H9 (cell line): ENCODE results near the gene CEMIP. TPM values are rescaled to one million over a fixed set of nuclear protein-coding genes. Genes with fewer than 3 reads are reported as not detected.

Experiments
- DNase-seq: peaks from one replicate; pipeline ENCODE4 v3.0.0-alpha.2; 2017
- H2AFZ ChIP-seq: one replicate; pipeline ENCODE4 v1.6.1; 2013; ENCODE audit warnings: mild to moderate bottlenecking, low read length, control low read depth, moderate library complexity
- H2AK5ac ChIP-seq: 2 replicates; pipeline ENCODE4 v1.6.1; 2013; ENCODE audit warnings: low read length, control low read depth, mixed read lengths; ENCODE audit not compliant: insufficient read length
- H2BK120ac ChIP-seq: one replicate; pipeline ENCODE4 v1.6.1; 2013; ENCODE audit warnings: low read depth, mild to moderate bottlenecking, low read length, control low read depth, inconsistent platforms; ENCODE audit not compliant: poor library complexity, severe bottlenecking
- H2BK12ac ChIP-seq: 2 replicates; pipeline ENCODE4 v1.6.1; 2013; ENCODE audit warnings: low read length, control low read depth, mixed read lengths, low read depth; ENCODE audit not compliant: insufficient read length
- H2BK15ac ChIP-seq: 2 replicates; pipeline ENCODE4 v1.6.1; 2013; ENCODE audit warnings: low read depth, low read length, control low read depth
- H2BK20ac ChIP-seq: one replicate; pipeline ENCODE4 v1.6.1; 2013; ENCODE audit warnings: low read depth, mild to moderate bottlenecking, low read length, control low read depth, inconsistent platforms; ENCODE audit not compliant: poor library complexity, severe bottlenecking
- H2BK5ac ChIP-seq: 2 replicates; pipeline ENCODE4 v1.6.1; 2013; ENCODE audit warnings: low read length, control low read depth, mixed read lengths; ENCODE audit not compliant: insufficient read length
- H3K14ac ChIP-seq: 2 replicates; pipeline ENCODE4 v1.6.1; 2013; ENCODE audit warnings: low read length, control low read depth; ENCODE audit not compliant: insufficient read depth
- H3K18ac ChIP-seq: 2 replicates; pipeline ENCODE4 v1.6.1; 2013; ENCODE audit warnings: low read depth, mild to moderate bottlenecking, mixed read lengths, low read length, control low read depth; ENCODE audit not compliant: insufficient read length
- H3K23ac ChIP-seq: 2 replicates; pipeline ENCODE4 v1.6.1; 2013; ENCODE audit warnings: low read length, control low read depth, mixed read lengths, low read depth; ENCODE audit not compliant: insufficient read length
- H3K23me2 ChIP-seq: 2 replicates; pipeline ENCODE4 v1.6.1; 2013; ENCODE audit warnings: low read depth, mild to moderate bottlenecking, mixed read lengths, low read length, control low read depth; ENCODE audit not compliant: insufficient read length, poor library complexity, severe bottlenecking
- H3K27ac ChIP-seq: 2 replicates; pipeline ENCODE4 v1.5.1; 2013; ENCODE audit warnings: low read length, control low read depth, mixed read lengths, low read depth; ENCODE audit not compliant: insufficient read length
- H3K27me3 ChIP-seq: 2 replicates; pipeline ENCODE4 v1.6.1; 2013; ENCODE audit warnings: low read length, control low read depth, inconsistent platforms; ENCODE audit not compliant: insufficient read depth
- H3K4ac ChIP-seq: 2 replicates; pipeline ENCODE4 v1.6.1; 2013; ENCODE audit warnings: low read depth, mild to moderate bottlenecking, control low read depth, inconsistent platforms, low read length, moderate library complexity
- H3K4me1 ChIP-seq: 2 replicates; pipeline ENCODE4 v1.6.1; 2013; ENCODE audit warnings: low read length, control low read depth, inconsistent platforms; ENCODE audit not compliant: insufficient read depth
- H3K4me2 ChIP-seq: 2 replicates; pipeline ENCODE4 v1.6.1; 2013; ENCODE audit warnings: low read length, control low read depth, mixed read lengths; ENCODE audit not compliant: insufficient read length, insufficient read depth
- H3K56ac ChIP-seq: 2 replicates; pipeline ENCODE4 v1.6.1; 2013; ENCODE audit warnings: low read depth, mild to moderate bottlenecking, mixed read lengths, low read length, control low read depth; ENCODE audit not compliant: insufficient read length
- H3K79me1 ChIP-seq: 2 replicates; pipeline ENCODE4 v1.6.1; 2013; ENCODE audit warnings: low read depth, mild to moderate bottlenecking, moderate library complexity, low read length, control low read depth, inconsistent platforms; ENCODE audit not compliant: insufficient read depth, poor library complexity, severe bottlenecking
- H3K79me2 ChIP-seq: 2 replicates; pipeline ENCODE4 v1.6.1; 2013; ENCODE audit warnings: low read length, control low read depth, inconsistent platforms; ENCODE audit not compliant: insufficient read depth
- H3K9ac ChIP-seq: 2 replicates; pipeline ENCODE4 v1.6.1; 2013; ENCODE audit warnings: low read length, control low read depth, mixed read lengths; ENCODE audit not compliant: insufficient read length; ENCODE audit errors: extremely low read depth
- H3K9me3 ChIP-seq: one replicate; pipeline ENCODE4 v1.6.1; 2013; ENCODE audit warnings: low read depth, low read length, inconsistent platforms; ENCODE audit not compliant: control insufficient read depth
- H3T11ph ChIP-seq: one replicate; pipeline ENCODE4 v1.6.1; 2013; ENCODE audit warnings: mild to moderate bottlenecking, low read length, control low read depth, inconsistent platforms
- H4K20me1 ChIP-seq: one replicate; pipeline ENCODE4 v1.6.1; 2013; ENCODE audit not compliant: control insufficient read depth, insufficient read length, insufficient read depth
- H4K5ac ChIP-seq: 2 replicates; pipeline ENCODE4 v1.6.1; 2013; ENCODE audit warnings: low read depth, mild to moderate bottlenecking, mixed read lengths, low read length, control low read depth; ENCODE audit not compliant: insufficient read length
- H4K8ac ChIP-seq: replicated peaks from 2 replicates; pipeline ENCODE4 v1.6.1; 2013; ENCODE audit warnings: low read length, control low read depth, mixed read lengths, low read depth; ENCODE audit not compliant: insufficient read length
- H4K91ac ChIP-seq: 2 replicates; pipeline ENCODE4 v1.6.1; 2013; ENCODE audit warnings: low read depth, mild to moderate bottlenecking, moderate library complexity, mixed read lengths, low read length, control low read depth; ENCODE audit not compliant: insufficient read length
- H3K27ac Mint-ChIP-seq, 3 experiments: 2 replicates in 2 of 3; 3 replicates in 1 of 3; pipeline ENCODE4 v1.8.0; 2020 to 2021; ENCODE audit warnings: mixed read lengths in 3 of 3, mild to moderate bottlenecking in 1 of 3, moderate library complexity in 1 of 3
- H3K27me3 Mint-ChIP-seq: 2 replicates; pipeline ENCODE4 v1.8.0; 2021; ENCODE audit warnings: low read depth, mild to moderate bottlenecking, moderate library complexity, mixed read lengths
- H3K36me3 Mint-ChIP-seq, 3 experiments: 2 replicates in 2 of 3; 3 replicates in 1 of 3; pipeline ENCODE4 v1.8.0; 2020 to 2021; ENCODE audit warnings: low read depth in 3 of 3, mixed read lengths in 3 of 3; ENCODE audit not compliant: insufficient read depth in 1 of 3
- H3K4me1 Mint-ChIP-seq, 2 experiments: 2 replicates each; pipeline ENCODE4 v1.8.0; 2020; ENCODE audit warnings: mixed read lengths in 2 of 2
- H3K4me3 Mint-ChIP-seq, 2 experiments: 2 replicates in 1 of 2; 3 replicates in 1 of 2; pipeline ENCODE4 v1.8.0; 2020 to 2021; ENCODE audit warnings: mild to moderate bottlenecking in 2 of 2, mixed read lengths in 2 of 2, moderate library complexity in 1 of 2
- H3K9me3 Mint-ChIP-seq, 2 experiments: 2 replicates in 1 of 2; 3 replicates in 1 of 2; pipeline ENCODE4 v1.8.0; 2020; ENCODE audit warnings: mild to moderate bottlenecking in 2 of 2, mixed read lengths in 2 of 2, moderate library complexity in 1 of 2
- WGBS: extraction: QIAGEN DNeasy Blood & Tissue Kit; methylation state at CpG from one replicate; pipeline ENCODE4 v1.1.7; 2013; ENCODE audit warnings: missing lambda C conversion rate, low lambda C conversion rate, mixed read lengths; ENCODE audit not compliant: insufficient read length; ENCODE audit errors: extremely low coverage; 5-methylcytosine and 5-hydroxymethylcytosine counted together
- total RNA-seq: library from RNA; stranded (reverse); gene quantifications from 2 replicates; pipeline ENCODE4 v1.2.1, GENCODE V29; 2021
- TF ChIP-seq, protein P1 (sequence below): fragments of 200-600 bp; sonication (generic); conservative IDR thresholded peaks from 3 replicates; pipeline ENCODE4 v1.8.0; 2021; ENCODE audit warnings: antibody characterized with exemption, mild to moderate bottlenecking

CEMIP gene
- total RNA-seq, 1 experiment from 2014 or later: 0.09 TPM

DNA sequence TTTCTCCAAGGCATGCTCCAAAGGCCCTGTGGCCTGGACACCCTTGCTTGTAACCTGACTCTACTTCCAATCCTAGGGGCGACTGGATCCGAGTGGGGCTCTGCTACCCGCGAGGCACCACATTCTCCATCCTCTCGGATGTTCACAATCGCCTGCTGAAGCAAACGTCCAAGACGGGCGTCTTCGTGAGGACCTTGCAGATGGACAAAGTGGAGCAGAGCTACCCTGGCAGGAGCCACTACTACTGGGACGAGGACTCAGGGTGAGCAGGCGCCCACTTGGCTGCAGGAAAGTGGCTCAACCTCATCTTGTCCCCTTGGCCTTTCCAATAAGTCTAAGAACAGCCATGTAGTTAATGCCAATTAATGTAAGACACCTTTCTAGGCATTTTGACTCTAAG is 158.5 kb downstream of the CEMIP start:
- Histone ChIP-seq H2AK5ac (no peak overlapping the region), H2BK5ac (no peak overlapping the region), H3K23ac (no peak overlapping the region), H3K27ac (no peak overlapping the region), H3T11ph (no peak overlapping the region), H4K91ac (no peak overlapping the region), H3K14ac (no peak overlapping the region), H4K5ac (no peak overlapping the region), H4K20me1 (no peaks in the 10 kb centered on the region), H3K9ac (no peak overlapping the region), H3K79me1 (no peaks in the 10 kb centered on the region), H3K79me2 (no peaks in the 10 kb centered on the region), H2BK12ac (no peak overlapping the region), H3K18ac (no peak overlapping the region), H3K23me2 (no peaks in the 10 kb centered on the region), H2BK120ac (no peak overlapping the region), H3K27me3 (no peaks in the 10 kb centered on the region), H3K56ac (no peak overlapping the region), H3K4me1 (no peaks in the 10 kb centered on the region; the same call in 1 of the 2 replicates), H3K9me3 (no peaks in the 10 kb centered on the region), H2AFZ (no peak overlapping the region), H3K4me2 (no peak overlapping the region), H3K4ac (no peak overlapping the region), H2BK15ac (no peak overlapping the region), H4K8ac (no peak overlapping the region), H2BK20ac (no peak overlapping the region)
- no peaks in the 10 kb centered on the region for H3K9me3 Mint-ChIP-seq
- no peaks in the 10 kb centered on the region for H3K27me3 Mint-ChIP-seq
- peaks cover 6 to 7% of the 10 kb centered on the region in 2 experiments for H3K4me1 Mint-ChIP-seq
- no peak overlapping the region for H3K4me3 Mint-ChIP-seq
- 0 out of 7 replicates have a peak overlapping the region, but pooled peaks of 1 of the 3 experiments have one; percentile 13 for H3K27ac Mint-ChIP-seq
- H3K36me3 Mint-ChIP-seq: peaks cover 1 to 11% (median 6%) of the 10 kb centered on the region in 3 experiments; a peak in 4 of 7 replicates
- DNase-seq: no peak
- no CpG with 5 or more reads among the region's 12 CpGs for WGBS
- TF ChIP-seq, protein P1, sequence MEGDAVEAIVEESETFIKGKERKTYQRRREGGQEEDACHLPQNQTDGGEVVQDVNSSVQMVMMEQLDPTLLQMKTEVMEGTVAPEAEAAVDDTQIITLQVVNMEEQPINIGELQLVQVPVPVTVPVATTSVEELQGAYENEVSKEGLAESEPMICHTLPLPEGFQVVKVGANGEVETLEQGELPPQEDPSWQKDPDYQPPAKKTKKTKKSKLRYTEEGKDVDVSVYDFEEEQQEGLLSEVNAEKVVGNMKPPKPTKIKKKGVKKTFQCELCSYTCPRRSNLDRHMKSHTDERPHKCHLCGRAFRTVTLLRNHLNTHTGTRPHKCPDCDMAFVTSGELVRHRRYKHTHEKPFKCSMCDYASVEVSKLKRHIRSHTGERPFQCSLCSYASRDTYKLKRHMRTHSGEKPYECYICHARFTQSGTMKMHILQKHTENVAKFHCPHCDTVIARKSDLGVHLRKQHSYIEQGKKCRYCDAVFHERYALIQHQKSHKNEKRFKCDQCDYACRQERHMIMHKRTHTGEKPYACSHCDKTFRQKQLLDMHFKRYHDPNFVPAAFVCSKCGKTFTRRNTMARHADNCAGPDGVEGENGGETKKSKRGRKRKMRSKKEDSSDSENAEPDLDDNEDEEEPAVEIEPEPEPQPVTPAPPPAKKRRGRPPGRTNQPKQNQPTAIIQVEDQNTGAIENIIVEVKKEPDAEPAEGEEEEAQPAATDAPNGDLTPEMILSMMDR: no peak
